Gastrocnemius medialis (tissue), 4 donors: ENCODE results near the gene P4HA2. TPM values are rescaled to one million over a fixed set of nuclear protein-coding genes. Genes with fewer than 3 reads are reported as not detected.
A peak's percentile ranks its signal among the peaks of the same experiment; 100 is the strongest.

Source experiments
- ATAC-seq, 2 donors: fragments of 150-250 bp; one replicate each; pipeline ENCODE4 v1.9.1; 2016
- DNase-seq, 2 donors: peaks; one replicate each; pipeline ENCODE4 v3.0.0-alpha.2; 2019
- H3K27ac ChIP-seq, 4 donors: fragments of 200-600 bp; sonication (generic); 1 replicate in 1 of 4; 2 replicates in 3 of 4; pipeline ENCODE4 v1.5.1; 2016 to 2018; ENCODE audit warnings: mild to moderate bottlenecking in 2 of 4, moderate library complexity in 1 of 4
- H3K27me3 ChIP-seq, 3 donors: fragments of 200-600 bp; sonication (generic) in 2 of 3; 1 replicate in 1 of 3; 2 replicates in 2 of 3; pipeline versions ENCODE4 v1.5.1 to v1.6.0; 2016 to 2019; ENCODE audit warnings: mild to moderate bottlenecking in 1 of 3, moderate library complexity in 1 of 3
- H3K36me3 ChIP-seq, 2 donors: fragments of 200-600 bp; sonication (generic) in 1 of 2; one replicate each; pipeline ENCODE4 v1.5.1; 2017 to 2018
- H3K4me1 ChIP-seq, 2 donors: fragments of 200-600 bp; sonication (generic) in 1 of 2; one replicate each; pipeline ENCODE4 v1.5.1; 2016 to 2017; ENCODE audit warnings: mild to moderate bottlenecking in 2 of 2
- H3K4me3 ChIP-seq, 4 donors: fragments of 200-600 bp; sonication (generic) in 3 of 4; 1 replicate in 1 of 4; 2 replicates in 3 of 4; pipeline ENCODE4 v1.5.1; 2016 to 2019; ENCODE audit warnings: mild to moderate bottlenecking in 2 of 4
- H3K9me3 ChIP-seq, 3 donors: fragments of 200-600 bp; sonication (generic) in 2 of 3; 1 replicate in 1 of 3; 2 replicates in 2 of 3; pipeline ENCODE4 v1.5.1; 2016 to 2019
- POLR2A ChIP-seq, 2 donors: fragments of 450-650 bp; IDR thresholded peaks; one replicate each; pipeline ENCODE4 v1.6.1; 2017; ENCODE audit warnings: antibody characterized with exemption in 2 of 2, mild to moderate bottlenecking in 2 of 2, moderate library complexity in 2 of 2
- in situ Hi-C, 4 donors: fragments of 200-750 bp; cut with MboI; loops; one replicate each; pipeline versions ENCODE4 v1.15.0 to v1.8.0; 2017; ENCODE audit warnings: low sequenced_read_pairs in 4 of 4
- intact Hi-C: fragments of 100-400 bp; cut with DNase I; formaldehyde crosslinking; loops from one replicate; pipeline ENCODE4 v1.15.1; 2023; ENCODE audit warnings: low total_unique reads
- total RNA-seq, 4 donors: library from RNA; depleted of rRNA; stranded (reverse); fragments of >200 nt; gene quantifications; one replicate each; pipeline versions ENCODE4 v1.1.0 to v1.2.3, GENCODE V29; 2016
- TF ChIP-seq, protein P1 (sequence below), 5 experiments: fragments of 450-650 bp in 3 of 5; fragments of 200-600 bp in 2 of 5; sonication (generic) in 2 of 5; IDR thresholded peaks in 4 of 5; conservative IDR thresholded peaks in 1 of 5; 1 replicate in 4 of 5; 2 replicates in 1 of 5; pipeline ENCODE4 v1.5.1; 2016 to 2019; ENCODE audit warnings: antibody characterized with exemption in 5 of 5, mild to moderate bottlenecking in 3 of 5, moderate library complexity in 3 of 5

Gene P4HA2
- total RNA-seq, result 10 to 100 TPM in 2 of 4 donors, 1 to 10 TPM in 2; 5.8 to 15.7 (median 10.3) TPM

DNA sequence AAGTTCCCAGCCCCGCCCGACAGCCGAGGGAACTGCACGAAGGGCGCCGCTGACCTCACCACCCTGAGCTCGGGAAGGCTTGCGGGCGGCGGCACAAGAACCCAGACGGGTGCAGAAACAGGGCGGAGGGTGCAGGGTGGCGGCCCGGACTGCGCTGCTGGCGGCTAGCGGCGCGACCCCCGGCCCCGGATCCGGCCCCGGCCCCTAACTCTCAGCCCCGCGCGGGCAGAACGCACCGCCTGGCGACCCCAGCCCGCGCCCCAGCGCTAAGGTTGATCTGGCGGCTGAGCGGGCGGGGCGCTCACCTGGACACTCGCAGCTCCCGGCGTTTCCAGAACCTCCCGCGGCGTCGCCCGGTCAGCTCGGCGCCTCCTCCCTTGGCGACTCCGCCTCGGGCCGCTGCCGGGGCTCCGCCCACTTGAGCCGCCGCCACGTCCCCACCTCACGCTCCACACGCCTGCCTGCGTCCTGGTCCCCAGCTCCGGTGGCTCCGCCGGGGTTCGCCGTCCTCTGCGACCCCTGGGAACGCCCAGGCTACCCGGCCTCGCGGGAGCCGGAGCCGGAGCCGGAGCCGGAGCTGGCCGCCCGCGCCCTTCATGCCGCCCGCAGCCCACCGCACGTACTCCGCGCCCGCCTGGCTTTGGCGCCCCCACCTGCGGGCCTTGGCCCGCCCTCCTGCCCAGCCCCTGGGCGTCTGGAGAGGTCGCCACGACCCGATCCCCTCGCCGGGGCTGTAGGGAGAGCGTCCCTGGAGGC is at the start of gene P4HA2:
Gene P4HA2, minus strand, starts transcription at position 369 of the 756 bp plus-strand sequence. CDS start 9,227 bp downstream, outside the sequence.
- ATAC-seq, result peak; percentile 81 to 91
- DNase-seq, result peak; percentile 64 to 78
- Histone ChIP-seq H3K27ac (peak within 1 kb of the TSS; percentile 74 to 88 (median 84)), H3K9me3 (no peaks in the 10 kb centered on the region), H3K27me3 (no peaks in the 10 kb centered on the region), H3K4me3 (peak within 1 kb of the TSS; percentile 67 to 80 (median 72)), H3K4me1 (peaks cover 34 to 35% of the 10 kb centered on the region in 2 donors), H3K36me3 (no peaks in the 10 kb centered on the region)
- TF ChIP-seq, protein P1, sequence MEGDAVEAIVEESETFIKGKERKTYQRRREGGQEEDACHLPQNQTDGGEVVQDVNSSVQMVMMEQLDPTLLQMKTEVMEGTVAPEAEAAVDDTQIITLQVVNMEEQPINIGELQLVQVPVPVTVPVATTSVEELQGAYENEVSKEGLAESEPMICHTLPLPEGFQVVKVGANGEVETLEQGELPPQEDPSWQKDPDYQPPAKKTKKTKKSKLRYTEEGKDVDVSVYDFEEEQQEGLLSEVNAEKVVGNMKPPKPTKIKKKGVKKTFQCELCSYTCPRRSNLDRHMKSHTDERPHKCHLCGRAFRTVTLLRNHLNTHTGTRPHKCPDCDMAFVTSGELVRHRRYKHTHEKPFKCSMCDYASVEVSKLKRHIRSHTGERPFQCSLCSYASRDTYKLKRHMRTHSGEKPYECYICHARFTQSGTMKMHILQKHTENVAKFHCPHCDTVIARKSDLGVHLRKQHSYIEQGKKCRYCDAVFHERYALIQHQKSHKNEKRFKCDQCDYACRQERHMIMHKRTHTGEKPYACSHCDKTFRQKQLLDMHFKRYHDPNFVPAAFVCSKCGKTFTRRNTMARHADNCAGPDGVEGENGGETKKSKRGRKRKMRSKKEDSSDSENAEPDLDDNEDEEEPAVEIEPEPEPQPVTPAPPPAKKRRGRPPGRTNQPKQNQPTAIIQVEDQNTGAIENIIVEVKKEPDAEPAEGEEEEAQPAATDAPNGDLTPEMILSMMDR (IDR thresholded peaks at IDR 0.05 in 4 of 5, conservative IDR thresholded peaks at IDR 0.05 in 1 of 5), result peak in 3 of 5 experiments; percentile 18 to 26 (median 20)
- TF ChIP-seq POLR2A (IDR thresholded peaks at IDR 0.05), result peak; percentile 64 to 70
- in situ Hi-C loops, result no loop called here
- intact Hi-C loops, result loop anchor here (2.0 to 5.0 kb wide), 3 partner anchors 35 to 135 kb away; partner anchors contain the start of gene SLC22A4

DNA sequence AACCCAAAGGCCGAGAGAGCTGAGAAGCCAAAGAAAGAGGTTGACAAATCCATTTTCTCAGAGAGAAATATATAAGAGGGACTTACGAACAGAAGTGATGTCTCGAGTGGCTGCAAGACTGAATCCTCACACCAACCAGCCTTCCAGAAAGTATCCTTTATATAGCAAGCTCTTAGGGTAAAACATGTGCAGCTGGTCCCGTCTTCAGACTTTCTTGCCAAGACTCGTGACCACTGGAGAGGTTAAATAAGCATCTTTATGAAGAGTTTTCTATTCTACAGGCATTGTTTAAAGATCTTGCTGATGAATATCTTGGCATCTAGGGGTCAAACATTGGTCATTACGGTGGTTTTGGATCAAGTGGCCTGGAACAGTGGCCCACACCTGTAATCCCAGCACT is 49.6 kb upstream of the P4HA2 start:
- in situ Hi-C loops (loop anchor here in 2 of 4 donors (10.0 kb wide), 3 partner anchors 98 to 228 kb away; partner anchors contain the start of gene IRF1 (in 1 of the 2)), intact Hi-C loops (no loop called here)
- Histone ChIP-seq H3K36me3 (no peaks in the 10 kb centered on the region), H3K27ac (no peak overlapping the region), H3K4me3 (no peak overlapping the region), H3K27me3 (no peaks in the 10 kb centered on the region), H3K4me1 (peaks cover 5 to 6% of the 10 kb centered on the region in 2 donors), H3K9me3 (no peaks in the 10 kb centered on the region)
- DNase-seq, result no peak
- no peak for ATAC-seq
- no peak for TF ChIP-seq POLR2A (IDR thresholded peaks at IDR 0.05)
- TF ChIP-seq, protein P1 (IDR thresholded peaks at IDR 0.05 in 4 of 5, conservative IDR thresholded peaks at IDR 0.05 in 1 of 5), result no peak

DNA sequence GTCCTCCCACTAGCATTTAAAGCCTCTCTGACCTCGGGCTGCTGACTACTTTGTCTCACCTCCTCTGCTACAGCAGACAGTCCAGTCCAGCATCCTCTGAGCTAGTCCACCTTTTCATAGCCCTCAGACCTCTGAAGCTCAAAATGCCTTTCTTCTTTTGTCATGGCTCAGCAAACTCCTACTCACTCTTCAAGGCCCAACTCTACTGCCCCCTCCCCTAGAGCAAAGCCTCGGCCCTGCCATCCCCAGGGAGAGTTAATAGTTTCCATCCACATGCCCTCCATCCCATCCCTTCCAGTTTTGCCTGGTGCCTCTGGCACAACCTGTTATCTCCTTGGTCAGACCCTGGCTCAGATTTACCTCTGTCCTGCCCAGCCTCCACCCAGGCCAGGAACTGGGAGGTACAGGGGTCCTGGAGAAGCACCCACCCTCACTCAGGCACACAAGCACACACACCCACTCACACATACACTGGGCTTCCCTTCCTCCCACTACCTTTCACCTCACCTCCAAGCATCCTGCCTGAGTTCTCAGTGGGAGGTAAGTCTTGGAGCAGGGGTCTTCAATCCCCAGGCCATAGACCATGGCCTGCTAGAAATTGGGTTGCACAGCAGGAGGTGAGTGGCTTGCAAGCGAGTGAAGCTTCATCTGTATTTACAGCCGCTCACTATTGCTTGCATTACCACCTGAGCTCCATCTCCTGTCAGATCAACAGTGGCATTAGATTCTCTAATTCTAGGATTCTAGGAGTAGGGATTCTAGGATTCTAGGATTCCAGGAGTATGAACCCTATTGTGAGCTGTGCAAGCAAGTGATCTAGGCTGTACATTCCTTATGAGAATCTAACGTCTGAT is 47.9 kb upstream of the P4HA2 start:
- in situ Hi-C loops, result loop anchor here in 2 of 4 donors (10.0 kb wide), 3 partner anchors 99 to 229 kb away; partner anchors contain the start of gene IRF1 (in 1 of the 2)
- no peak for TF ChIP-seq POLR2A (IDR thresholded peaks at IDR 0.05)
- TF ChIP-seq, protein P1 (IDR thresholded peaks at IDR 0.05 in 4 of 5, conservative IDR thresholded peaks at IDR 0.05 in 1 of 5), result no peak
- Histone ChIP-seq H3K9me3 (no peaks in the 10 kb centered on the region), H3K4me3 (no peak overlapping the region), H3K27me3 (no peaks in the 10 kb centered on the region), H3K36me3 (no peaks in the 10 kb centered on the region), H3K27ac (no peak overlapping the region), H3K4me1 (peaks cover 5 to 6% of the 10 kb centered on the region in 2 donors)
- no peak for DNase-seq
- intact Hi-C loops, result no loop called here
- ATAC-seq, result no peak

DNA sequence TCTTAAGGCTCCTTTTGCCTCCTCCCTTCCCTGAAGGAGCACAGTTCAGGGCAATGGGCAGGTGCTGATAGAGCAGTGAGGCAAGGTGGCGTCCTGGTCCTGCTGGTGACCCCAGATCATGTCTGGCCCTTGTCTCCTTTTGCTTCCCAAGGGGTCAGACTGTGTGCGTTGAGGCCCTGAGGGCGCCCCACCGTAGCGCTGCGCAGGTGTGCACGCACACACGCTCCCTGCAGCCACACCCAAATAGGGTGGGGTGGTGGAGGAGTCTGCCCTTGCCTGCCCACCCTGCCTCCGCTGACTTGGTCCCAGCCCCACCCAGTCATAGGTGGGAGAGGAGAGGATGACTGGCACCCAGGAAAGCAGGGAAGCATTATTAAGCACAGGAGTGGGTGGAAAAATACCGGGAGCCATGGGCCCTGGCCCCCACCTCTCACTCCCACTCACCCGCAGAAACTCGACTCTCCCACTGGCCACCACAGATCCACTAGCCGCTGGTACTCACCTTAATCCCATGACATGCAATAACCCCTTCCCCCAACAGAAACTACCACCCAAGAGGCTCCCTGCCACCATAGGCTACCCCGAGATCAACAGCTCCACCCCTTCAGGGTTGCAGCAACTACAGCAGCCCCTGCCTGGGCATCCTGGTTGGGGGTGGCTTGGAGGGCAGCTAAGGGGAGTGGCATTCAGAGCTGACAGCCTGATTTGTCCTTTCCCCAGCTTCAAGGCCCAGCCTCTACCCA is 46.6 kb upstream of the P4HA2 start:
- Histone ChIP-seq H3K4me1 (peaks cover 5 to 6% of the 10 kb centered on the region in 2 donors), H3K36me3 (no peaks in the 10 kb centered on the region), H3K27me3 (no peaks in the 10 kb centered on the region), H3K27ac (no peak overlapping the region), H3K9me3 (no peaks in the 10 kb centered on the region), H3K4me3 (no peak overlapping the region)
- TF ChIP-seq, protein P1 (IDR thresholded peaks at IDR 0.05 in 4 of 5, conservative IDR thresholded peaks at IDR 0.05 in 1 of 5), result no peak
- TF ChIP-seq POLR2A (IDR thresholded peaks at IDR 0.05), result no peak
- DNase-seq (no peak), ATAC-seq (no peak)
- intact Hi-C loops, result no loop called here
- in situ Hi-C loops, result loop anchor here in 3 of 4 donors (10.0 to 25.0 kb wide), 4 partner anchors 101 to 238 kb away; partner anchors contain the start of gene IRF1 (in 1 of the 3)
